ENCODE results near the gene ZFR2. TPM values are rescaled to one million over a fixed set of nuclear protein-coding genes. Genes with fewer than 3 reads are reported as not detected.
A peak's percentile ranks its signal among the peaks of the same experiment; 100 is the strongest.

ZFR2 gene
- total and polyA plus RNA-seq, 7 experiments from 2014 or later: 0.22 to 5.5 (median 1.7) TPM

DNA sequence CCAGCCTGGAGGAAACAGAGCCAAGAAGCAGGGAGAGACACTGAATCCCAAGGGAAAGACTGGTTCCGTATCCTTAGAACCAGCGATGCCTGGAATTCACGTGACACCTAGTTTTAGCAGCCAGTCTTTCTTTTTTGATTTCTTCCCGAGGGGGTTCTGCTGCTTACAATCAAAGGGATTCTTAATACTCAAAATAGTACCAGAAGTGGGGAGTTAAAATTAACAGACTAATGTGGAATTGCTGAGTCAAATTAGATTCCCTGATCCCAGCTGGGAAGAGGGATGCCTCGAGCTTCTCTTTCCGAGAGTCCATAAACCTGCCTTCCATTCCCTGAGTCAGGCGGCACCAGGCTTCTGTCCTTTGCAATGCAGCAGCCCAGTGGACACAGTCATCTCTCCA is 77.9 kb downstream of the ZFR2 start:
- Mint-ChIP-seq H3K4me3 (no peak overlapping the region), H3K27ac (peak overlapping the region in 1 of 9 donors; percentile 59), H3K4me1 (peaks cover 0 to 15% (median 3%) of the 10 kb centered on the region in 7 donors), H3K9me3 (peaks cover 0 to 5% (median 0%) of the 10 kb centered on the region in 11 donors), H3K36me3 (peaks cover 0 to 5% (median 0%) of the 10 kb centered on the region in 5 donors), H3K27me3 (peaks cover 0 to 16% (median 0%) of the 10 kb centered on the region in 5 donors)
- POLR2A ChIA-PET: no interaction called here
- H3K9me3 ChIP-seq (ENCODE audit: control insufficient read depth in 2 of 3, low read length in 3 of 3): peaks cover 0 to 3% (median 0%) of the 10 kb centered on the region in 3 experiments
- H3K4me3 ChIP-seq (ENCODE audit: low read length): no peak overlapping the region
- no peaks in the 10 kb centered on the region for H3K27me3 ChIP-seq (ENCODE audit: control insufficient read depth in 2 of 2, insufficient read depth in 2 of 2, low read length in 2 of 2)
- no peak overlapping the region for H3K27ac ChIP-seq (ENCODE audit: low read depth, low read length)
- DNase-seq (no peak), ATAC-seq (no peak)
- peaks cover 0 to 4% of the 10 kb centered on the region in 2 donors for H3K4me1 ChIP-seq (ENCODE audit: control insufficient read depth in 2 of 2, insufficient read depth in 2 of 2, low read length in 2 of 2)
- CTCF ChIA-PET: no interaction called here
- H3K36me3 ChIP-seq (ENCODE audit: control insufficient read depth in 2 of 3, insufficient read depth in 3 of 3, low read length in 3 of 3): no peaks in the 10 kb centered on the region
- intact Hi-C loops (cut with micrococcal nuclease): no loop called here

GRCh38 chr19:3790209-3790734 is 78.6 kb downstream of the ZFR2 start:
- peak overlapping the region in 1 of 9 donors; percentile 59 for H3K27ac Mint-ChIP-seq
- ATAC-seq (no peak), DNase-seq (no peak)
- CTCF ChIA-PET: no interaction called here
- H3K4me1 Mint-ChIP-seq: peaks cover 0 to 15% (median 3%) of the 10 kb centered on the region in 7 donors
- H3K4me1 ChIP-seq (ENCODE audit: control insufficient read depth in 2 of 2, insufficient read depth in 2 of 2, low read length in 2 of 2): peaks cover 0 to 4% of the 10 kb centered on the region in 2 donors
- H3K4me3 ChIP-seq (ENCODE audit: low read length): no peak overlapping the region
- no peaks in the 10 kb centered on the region for H3K27me3 ChIP-seq (ENCODE audit: control insufficient read depth in 2 of 2, insufficient read depth in 2 of 2, low read length in 2 of 2)
- intact Hi-C loops (cut with micrococcal nuclease): no loop called here
- H3K9me3 ChIP-seq (ENCODE audit: control insufficient read depth in 2 of 3, low read length in 3 of 3): peaks cover 0 to 3% (median 0%) of the 10 kb centered on the region in 3 experiments
- H3K4me3 Mint-ChIP-seq: peak overlapping the region in 1 of 10 donors; percentile 10
- H3K36me3 Mint-ChIP-seq: peaks cover 0 to 5% (median 0%) of the 10 kb centered on the region in 5 donors
- peaks cover 0 to 5% (median 0%) of the 10 kb centered on the region in 11 donors for H3K9me3 Mint-ChIP-seq
- H3K36me3 ChIP-seq (ENCODE audit: control insufficient read depth in 2 of 3, insufficient read depth in 3 of 3, low read length in 3 of 3): no peaks in the 10 kb centered on the region
- peaks cover 0 to 19% (median 0%) of the 10 kb centered on the region in 5 donors for H3K27me3 Mint-ChIP-seq
- no peak overlapping the region for H3K27ac ChIP-seq (ENCODE audit: low read depth, low read length)
- POLR2A ChIA-PET: no interaction called here

- Mint-ChIP-seq H3K27ac (peak overlapping the region in 3 of 9 donors; percentile 21 to 35 (median 29)), H3K36me3 (peaks cover 0 to 5% (median 0%) of the 10 kb centered on the region in 5 donors), H3K4me1 (peaks cover 0 to 23% (median 13%) of the 10 kb centered on the region in 7 donors), H3K27me3 (peaks cover 0 to 25% (median 0%) of the 10 kb centered on the region in 5 donors), H3K4me3 (peak overlapping the region in 3 of 10 donors; percentile 14 to 60 (median 32)), H3K9me3 (peaks cover 0 to 5% (median 0%) of the 10 kb centered on the region in 11 donors)
- Histone ChIP-seq H3K27ac (ENCODE audit: low read depth, low read length) (no peak overlapping the region), H3K9me3 (ENCODE audit: control insufficient read depth in 2 of 3, low read length in 3 of 3) (peaks cover 0 to 3% (median 0%) of the 10 kb centered on the region in 3 experiments), H3K36me3 (ENCODE audit: control insufficient read depth in 2 of 3, insufficient read depth in 3 of 3, low read length in 3 of 3) (no peaks in the 10 kb centered on the region), H3K4me1 (ENCODE audit: control insufficient read depth in 2 of 2, insufficient read depth in 2 of 2, low read length in 2 of 2) (peaks cover 0 to 4% of the 10 kb centered on the region in 2 donors), H3K4me3 (ENCODE audit: low read length) (no peak overlapping the region), H3K27me3 (ENCODE audit: control insufficient read depth in 2 of 2, insufficient read depth in 2 of 2, low read length in 2 of 2) (no peaks in the 10 kb centered on the region)
- ChIA-PET POLR2A (interaction anchor here (0.7 to 1.6 kb wide), 2 partner anchors 26 to 1869 kb away, joined by 4 to 5 read pairs; partner anchors contain the start of gene MRPL54), CTCF (no interaction called here)
- no peak for DNase-seq
- intact Hi-C loops (cut with micrococcal nuclease): no loop called here
- peak; percentile 69 for ATAC-seq
Observed at GRCh38 chr19:3788996-3789778, 79.7 kb downstream of the ZFR2 start.

DNA sequence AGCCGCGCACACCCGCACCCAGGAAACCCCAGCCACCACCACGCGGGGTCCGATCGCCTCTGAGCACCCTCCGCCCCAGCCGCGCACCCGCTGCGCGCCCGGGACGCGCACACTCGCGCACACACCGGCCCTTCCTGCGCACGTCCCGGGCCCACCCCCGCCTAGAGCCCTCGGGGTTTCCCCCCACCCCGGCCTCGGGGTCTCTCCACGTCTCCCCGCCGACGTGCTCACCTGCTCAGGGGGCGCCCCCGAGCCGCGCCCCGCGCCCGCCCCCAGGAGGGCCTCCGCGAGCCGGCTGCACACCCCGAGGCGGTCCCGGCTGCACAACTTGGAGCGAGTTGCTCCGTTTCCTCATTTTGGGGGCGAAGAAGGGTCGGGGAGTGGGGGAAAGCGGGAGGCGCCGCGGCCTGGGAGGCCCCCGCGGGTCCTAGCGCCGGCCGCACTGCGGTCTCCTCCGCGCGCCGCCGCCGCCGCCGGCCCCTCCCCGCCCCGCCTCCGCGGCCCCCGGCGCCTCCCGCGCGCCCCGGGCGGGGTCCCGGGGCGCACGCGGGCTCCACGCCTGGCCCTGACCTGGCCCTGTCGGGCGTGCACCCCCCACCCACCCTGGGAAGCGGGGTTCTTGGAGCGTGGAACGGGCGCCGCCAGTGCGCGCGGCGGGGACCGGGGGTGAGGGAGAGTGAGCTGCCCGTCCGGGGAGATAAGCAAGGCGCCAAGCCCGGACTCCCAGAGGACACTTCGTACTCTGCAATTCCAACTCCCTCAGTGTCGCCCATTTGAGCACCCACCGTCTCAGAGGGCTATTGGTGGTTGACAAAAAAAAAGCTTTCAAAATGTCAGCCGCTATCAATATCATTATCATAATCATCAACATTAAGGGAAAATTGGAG is 82.7 kb downstream of the ZFR2 start, which contains the start of gene MATK:
MATK (minus strand) TSS at position 444 of the 887 bp plus-strand sequence. CDS start 1,246 bp downstream, outside the sequence.
- DNase-seq (peak in 3 of 9 donors; percentile 21 to 54 (median 27)), ATAC-seq (peak; percentile 44)
- Histone ChIP-seq H3K27me3 (ENCODE audit: control insufficient read depth in 2 of 2, insufficient read depth in 2 of 2, low read length in 2 of 2) (no peaks in the 10 kb centered on the region), H3K4me1 (ENCODE audit: control insufficient read depth in 2 of 2, insufficient read depth in 2 of 2, low read length in 2 of 2) (peaks cover 0 to 4% of the 10 kb centered on the region in 2 donors), H3K36me3 (ENCODE audit: control insufficient read depth in 2 of 3, insufficient read depth in 3 of 3, low read length in 3 of 3) (peaks cover 0 to 4% (median 0%) of the 10 kb centered on the region in 3 experiments), H3K27ac (ENCODE audit: low read depth, low read length) (no peak within 1 kb of the TSS), H3K4me3 (ENCODE audit: low read length) (peak within 1 kb of the TSS; percentile 63), H3K9me3 (ENCODE audit: control insufficient read depth in 2 of 3, low read length in 3 of 3) (peaks cover 0 to 21% (median 11%) of the 10 kb centered on the region in 3 experiments)
- peaks cover 0 to 22% (median 12%) of the 10 kb centered on the region in 7 donors for H3K4me1 Mint-ChIP-seq
- H3K4me3 Mint-ChIP-seq: peak within 1 kb of the TSS; percentile 74 to 88 (median 82)
- peaks cover 0 to 18% (median 13%) of the 10 kb centered on the region in 11 donors for H3K9me3 Mint-ChIP-seq
- intact Hi-C loops (cut with micrococcal nuclease): no loop called here
- POLR2A ChIA-PET: no interaction called here
- CTCF ChIA-PET: interaction anchor here (0.6 kb wide), 1 partner anchor 29 kb away, joined by 6 read pairs; no protein-coding TSS in a partner anchor
- peaks cover 0 to 27% (median 0%) of the 10 kb centered on the region in 5 donors for H3K27me3 Mint-ChIP-seq
- peak within 1 kb of the TSS in 2 of 9 donors; percentile 23 to 50 for H3K27ac Mint-ChIP-seq
- peaks cover 9 to 21% (median 17%) of the 10 kb centered on the region in 5 donors for H3K36me3 Mint-ChIP-seq

GRCh38 chr19:3785451-3785937 is 83.3 kb downstream of the ZFR2 start:
- Histone ChIP-seq H3K4me3 (ENCODE audit: low read length) (peak overlapping the region; percentile 63), H3K27ac (ENCODE audit: low read depth, low read length) (no peak overlapping the region), H3K9me3 (ENCODE audit: control insufficient read depth in 2 of 3, low read length in 3 of 3) (peaks cover 0 to 22% (median 11%) of the 10 kb centered on the region in 3 experiments), H3K36me3 (ENCODE audit: control insufficient read depth in 2 of 3, insufficient read depth in 3 of 3, low read length in 3 of 3) (peaks cover 0 to 4% (median 0%) of the 10 kb centered on the region in 3 experiments), H3K4me1 (ENCODE audit: control insufficient read depth in 2 of 2, insufficient read depth in 2 of 2, low read length in 2 of 2) (peaks cover 0 to 4% of the 10 kb centered on the region in 2 donors), H3K27me3 (ENCODE audit: control insufficient read depth in 2 of 2, insufficient read depth in 2 of 2, low read length in 2 of 2) (no peaks in the 10 kb centered on the region)
- Mint-ChIP-seq H3K27ac (no peak overlapping the region), H3K27me3 (peaks cover 0 to 26% (median 0%) of the 10 kb centered on the region in 5 donors), H3K36me3 (peaks cover 5 to 21% (median 20%) of the 10 kb centered on the region in 5 donors), H3K9me3 (peaks cover 0 to 22% (median 15%) of the 10 kb centered on the region in 11 donors), H3K4me1 (peaks cover 0 to 18% (median 12%) of the 10 kb centered on the region in 7 donors), H3K4me3 (peak overlapping the region; percentile 74 to 88 (median 82))
- no peak for ATAC-seq
- intact Hi-C loops (cut with micrococcal nuclease): no loop called here
- CTCF ChIA-PET: no interaction called here
- DNase-seq: peak in 4 of 9 donors; percentile 22 to 24 (median 23)
- POLR2A ChIA-PET: no interaction called here
